B cell (primary cell): Measurements from ENCODE around the gene DMAC2. TPM values are rescaled to one million over a fixed set of nuclear protein-coding genes. Genes with fewer than 3 reads are reported as not detected.

Source experiments
- ATAC-seq: fragments of 200-7000 bp; cut with Tn5 transposase; one replicate; pipeline ENCODE4 v1.10.0; 2021; ENCODE audit warnings: low read depth, mild to moderate bottlenecking, moderate number of reproducible peaks, moderate library complexity
- CTCF ChIA-PET: fragments of 350-600 bp; sonication (Branson Sonifier 250); formaldehyde crosslinking; loops from one replicate; lab custom pipeline; 2021; ENCODE audit warnings: antibody characterized with exemption, inconsistent platforms; lab: Charles Lee
- POLR2A ChIA-PET: fragments of 350-600 bp; sonication (Branson Sonifier 250); formaldehyde crosslinking; loops from one replicate; lab custom pipeline; 2021; ENCODE audit warnings: antibody characterized with exemption; lab: Charles Lee
- DNase-seq: peaks from one replicate; pipeline ENCODE4 v3.0.0; 2013
- H2AFZ ChIP-seq: 2 replicates; pipeline ENCODE4 v1.6.1; 2012; ENCODE audit warnings: mild to moderate bottlenecking, low read depth, low read length; ENCODE audit not compliant: insufficient read depth, poor library complexity, severe bottlenecking
- H3K27ac ChIP-seq, 2 donors: 1 replicate in 1 of 2; 2 replicates in 1 of 2; pipeline ENCODE4 v1.5.1; 2012 to 2013; ENCODE audit warnings: low read length in 2 of 2, mild to moderate bottlenecking in 2 of 2, moderate library complexity in 1 of 2
- H3K27me3 ChIP-seq, 4 experiments: fragments of 200-600 bp in 1 of 4; sonication (generic) in 1 of 4; replicated peaks in 1 of 4; 1 replicate in 2 of 4; 2 replicates in 2 of 4; pipeline versions ENCODE4 v1.6.1 to v1.7.0; 2013 to 2016; ENCODE audit warnings: low read length in 3 of 4, mild to moderate bottlenecking in 2 of 4, mixed read lengths in 1 of 4, moderate library complexity in 1 of 4; ENCODE audit not compliant: insufficient read depth in 4 of 4, control insufficient read depth in 3 of 4; ENCODE audit errors: control extremely low read depth in 1 of 4
- H3K36me3 ChIP-seq, 2 experiments: replicated peaks in 1 of 2; 1 replicate in 1 of 2; 2 replicates in 1 of 2; pipeline versions ENCODE4 v1.6.1 to v1.7.1; 2013; ENCODE audit warnings: low read length in 1 of 2; ENCODE audit not compliant: insufficient read depth in 2 of 2, control insufficient read depth in 1 of 2; ENCODE audit errors: control extremely low read depth in 1 of 2, extremely low read depth in 1 of 2
- H3K4me1 ChIP-seq, 2 donors: fragments of 200-600 bp in 1 of 2; sonication (generic) in 1 of 2; 1 replicate in 1 of 2; 2 replicates in 1 of 2; pipeline versions ENCODE4 v1.5.1 to v1.6.1; 2013 to 2017; ENCODE audit warnings: low read length in 2 of 2; ENCODE audit not compliant: control insufficient read depth in 2 of 2, insufficient read depth in 2 of 2
- H3K4me2 ChIP-seq: replicated peaks from 2 replicates; pipeline ENCODE3; 2012; ENCODE audit warnings: mild to moderate bottlenecking, low read depth, low read length; ENCODE audit not compliant: poor library complexity, severe bottlenecking
- H3K4me3 ChIP-seq, 5 experiments: fragments of 200-600 bp in 1 of 5; sonication (generic) in 1 of 5; 1 replicate in 3 of 5; 2 replicates in 2 of 5; pipeline versions ENCODE4 v1.5.1 to v1.7.0; 2011 to 2016; ENCODE audit warnings: low read length in 4 of 5, mild to moderate bottlenecking in 4 of 5, low read depth in 2 of 5, control low read depth in 1 of 5, moderate library complexity in 1 of 5; ENCODE audit not compliant: insufficient read depth in 1 of 5; ENCODE audit errors: control extremely low read depth in 1 of 5, extremely low read depth in 1 of 5
- H3K79me2 ChIP-seq: fragments of 200-600 bp; sonication (generic); one replicate; pipeline ENCODE4 v1.6.0; 2016; ENCODE audit warnings: low read length; ENCODE audit not compliant: control insufficient read depth, insufficient read depth
- H3K9ac ChIP-seq: fragments of 200-600 bp; sonication (generic); 2 replicates; pipeline ENCODE4 v1.6.1; 2017; ENCODE audit warnings: mild to moderate bottlenecking, low read length, moderate library complexity
- H3K9me3 ChIP-seq, 3 donors: one replicate each; pipeline versions ENCODE4 v1.6.1 to v1.7.1; 2013; ENCODE audit warnings: low read length in 2 of 3; ENCODE audit not compliant: control insufficient read depth in 2 of 3, insufficient read depth in 1 of 3; ENCODE audit errors: control extremely low read depth in 1 of 3
- H4K20me1 ChIP-seq: 2 replicates; pipeline ENCODE4 v1.6.0; 2012; ENCODE audit warnings: mild to moderate bottlenecking, low read length; ENCODE audit not compliant: insufficient read depth, control insufficient read depth, poor library complexity, severe bottlenecking
- H3K27ac Mint-ChIP-seq: one replicate; pipeline ENCODE4 v1.8.0; 2021; ENCODE audit warnings: mixed read lengths
- H3K27me3 Mint-ChIP-seq: one replicate; pipeline ENCODE4 v1.8.0; 2021; ENCODE audit warnings: mixed read lengths
- H3K4me1 Mint-ChIP-seq: one replicate; pipeline ENCODE4 v1.8.0; 2021; ENCODE audit warnings: mixed read lengths
- H3K4me3 Mint-ChIP-seq: one replicate; pipeline ENCODE4 v1.8.0; 2021; ENCODE audit warnings: mixed read lengths
- H3K9me3 Mint-ChIP-seq: one replicate; pipeline ENCODE4 v1.8.0; 2022; ENCODE audit warnings: mixed read lengths; ENCODE audit not compliant: insufficient read depth
- CTCF ChIP-seq: fragments of 200-600 bp; IDR thresholded peaks from one replicate; pipeline ENCODE4 v1.8.0; 2022; ENCODE audit warnings: antibody characterized with exemption, mild to moderate bottlenecking
- EZH2 ChIP-seq: IDR thresholded peaks from 2 replicates; pipeline ENCODE4 v1.6.1; 2012; ENCODE audit warnings: borderline replicate concordance, low read depth, mild to moderate bottlenecking, moderate library complexity, low read length; ENCODE audit not compliant: insufficient read depth, poor library complexity, severe bottlenecking
- WGBS: methylation state at CpG from one replicate; pipeline ENCODE4 v1.1.5; 2013; ENCODE audit warnings: missing lambda C conversion rate; ENCODE audit not compliant: insufficient coverage; 5-methylcytosine and 5-hydroxymethylcytosine counted together
- intact Hi-C: fragments of 100-400 bp; cut with micrococcal nuclease; formaldehyde crosslinking; loops from one replicate; pipeline ENCODE4 v1.10.0; 2022
- polyA plus RNA-seq: library from polyadenylated mRNA; depleted of rRNA; stranded (reverse); fragments of >200 nt; gene quantifications from 2 replicates; pipeline ENCODE4 v1.2.3, GENCODE V29; 2012
- total RNA-seq, 2 donors: library from RNA; stranded (reverse); fragments of 120-200 nt in 1 of 2; gene quantifications; 1 replicate in 1 of 2; 2 replicates in 1 of 2; pipeline versions ENCODE4 v1.2.3 to v1.2.4, GENCODE V29; 2013 to 2022

The DMAC2 gene
- total and polyA plus RNA-seq, 2 donors (not counting 1 experiment from before 2014, with no cell fraction given), result 31.8 to 41.7 TPM

- intact Hi-C loops, result loop anchor here (5.0 kb wide), 1 partner anchor 678 kb away; the partner anchor contains the start of genes COQ8B and ITPKC
- ChIA-PET POLR2A (interaction anchor here (0.8 kb wide), 1 partner anchor 31 kb away, joined by 3 read pairs; the partner anchor contains the start of gene B9D2), CTCF (no interaction called here)
- 79% methylated on average over 6 of the region's 6 CpGs for WGBS
- Histone ChIP-seq H3K4me1 (peaks cover 27 to 28% of the 10 kb centered on the region in 2 donors), H3K36me3 (peaks cover 0 to 24% of the 10 kb centered on the region in 2 experiments), H3K27me3 (no peaks in the 10 kb centered on the region), H3K27ac (no peak overlapping the region), H3K9ac (no peak overlapping the region), H3K79me2 (peaks cover 59% of the 10 kb centered on the region), H3K9me3 (no peaks in the 10 kb centered on the region), H3K4me3 (no peak overlapping the region), H3K4me2 (no peak overlapping the region), H4K20me1 (no peaks in the 10 kb centered on the region), H2AFZ (no peak overlapping the region)
- Mint-ChIP-seq H3K27ac (peak overlapping the region; percentile 22), H3K27me3 (no peaks in the 10 kb centered on the region), H3K4me1 (peaks cover 40% of the 10 kb centered on the region), H3K9me3 (no peaks in the 10 kb centered on the region), H3K4me3 (peak overlapping the region; percentile 80)
- ATAC-seq, result no peak
- TF ChIP-seq EZH2 (no peak), CTCF (no peak)
- DNase-seq, result no peak
Observed at GRCh38 chr19:41395355-41395754, 44.4 kb downstream of the DMAC2 start.

- ATAC-seq, result no peak
- Mint-ChIP-seq H3K4me1 (peaks cover 22% of the 10 kb centered on the region), H3K27ac (no peak overlapping the region), H3K9me3 (no peaks in the 10 kb centered on the region), H3K27me3 (no peaks in the 10 kb centered on the region), H3K4me3 (no peak overlapping the region)
- no peaks in the 10 kb centered on the region for H3K27me3 ChIP-seq
- peaks cover 15 to 16% of the 10 kb centered on the region in 2 donors for H3K4me1 ChIP-seq
- H2AFZ ChIP-seq, result no peak overlapping the region
- H3K4me2 ChIP-seq, result no peak overlapping the region
- H3K9ac ChIP-seq, result no peak overlapping the region
- peaks cover 36% of the 10 kb centered on the region for H3K79me2 ChIP-seq
- no peak for DNase-seq
- WGBS, result 99% methylated on average over 12 of the region's 12 CpGs
- H4K20me1 ChIP-seq, result no peaks in the 10 kb centered on the region
- ChIA-PET POLR2A (no interaction called here), CTCF (interaction anchor here (0.6 to 1.3 kb wide), 2 partner anchors 14 to 928 kb away, joined by 4 read pairs; no protein-coding TSS in a partner anchor)
- no peak overlapping the region for H3K27ac ChIP-seq
- no peaks in the 10 kb centered on the region for H3K9me3 ChIP-seq
- TF ChIP-seq EZH2 (no peak), CTCF (no peak)
- peaks cover 0 to 44% of the 10 kb centered on the region in 2 experiments for H3K36me3 ChIP-seq
- intact Hi-C loops, result no loop called here
- no peak overlapping the region for H3K4me3 ChIP-seq
Observed at GRCh38 chr19:41392775-41393174, 46.9 kb downstream of the DMAC2 start.
